ENCODE results near the gene NCBP1.
"Not testable (repeated sequence)": the region's sequence is repeated elsewhere in the genome, so short reads cannot be mapped to it uniquely, and the experiment has no call there.

NCBP1 gene

GRCh38 chr9:97632985-97633858, at the start of gene NCBP1, which contains the start of gene TSTD2:
Gene NCBP1, plus strand, starts transcription at chr9:97633821. Its CDS starts 61 bp downstream, at chr9:97633882.
Gene TSTD2, minus strand, starts transcription at chr9:97633368. Its CDS starts 5,806 bp downstream, at chr9:97627562.
- peak; percentile 91 to 92 for DNase-seq

DNA sequence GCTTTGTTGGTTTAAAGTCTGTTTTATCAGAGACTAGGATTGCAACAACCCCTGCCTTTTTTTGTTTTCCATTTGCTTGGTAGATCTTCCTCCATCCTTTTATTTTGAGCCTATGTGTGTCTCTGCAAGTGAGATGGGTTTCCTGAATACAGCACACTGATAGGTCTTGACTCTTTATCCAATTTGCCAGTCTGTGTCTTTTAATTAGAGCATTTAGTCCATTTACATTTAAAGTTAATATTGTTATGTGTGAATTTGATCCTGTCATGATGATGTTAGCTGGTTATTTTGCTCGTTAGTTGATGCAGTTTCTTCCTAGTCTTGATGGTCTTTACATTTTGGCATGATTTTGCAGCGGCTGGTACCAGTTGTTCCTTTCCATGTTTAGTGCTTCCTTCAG, 48.8 kb upstream of the NCBP1 start:
- DNase-seq = not testable (repeated sequence)

GRCh38 chr9:97586909-97587308, 46.7 kb upstream of the NCBP1 start:
- not testable (repeated sequence) for DNase-seq

GRCh38 chr9:97591535-97591934, 42.1 kb upstream of the NCBP1 start:
- DNase-seq = no peak

DNA sequence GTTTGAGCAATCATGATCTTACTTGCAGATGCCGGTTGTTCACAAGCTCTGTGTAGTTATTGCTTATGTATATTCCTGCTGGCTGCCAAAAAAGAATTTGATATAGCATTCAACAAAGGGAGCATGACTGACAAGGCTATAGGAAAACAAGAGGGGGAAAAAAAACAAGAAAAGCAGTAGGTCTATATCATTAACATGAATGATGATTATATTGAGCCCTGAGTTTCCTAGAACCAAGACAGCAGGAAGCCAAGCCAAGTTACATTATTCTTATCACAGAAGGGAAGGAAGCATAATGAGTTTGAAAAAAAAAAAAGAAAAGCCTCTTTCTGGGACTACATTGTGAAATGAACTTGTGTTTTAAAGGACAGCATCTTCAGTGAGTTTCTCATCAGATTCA, 41.5 kb upstream of the NCBP1 start:
- no peak for DNase-seq

DNA sequence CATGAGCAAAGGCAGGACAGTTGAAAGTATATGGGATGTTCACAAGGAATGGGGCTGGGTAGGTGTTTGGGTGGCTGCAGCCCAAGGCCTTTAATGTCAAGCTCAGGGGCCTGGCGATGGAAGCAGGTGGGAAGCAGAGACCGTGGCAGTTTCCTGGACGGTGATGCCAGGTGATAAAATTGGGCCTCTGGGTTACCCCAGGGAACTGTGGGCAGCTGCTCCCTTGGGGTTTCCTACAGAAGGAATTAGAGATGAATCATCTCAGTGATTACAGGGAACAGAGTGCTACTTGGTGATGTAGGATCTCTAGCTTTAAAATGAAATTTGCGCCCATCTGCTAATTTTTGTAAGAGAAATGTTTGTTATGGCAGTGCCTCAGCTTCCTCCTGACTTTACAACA, 39.7 kb upstream of the NCBP1 start:
- no peak for DNase-seq

- no peak for DNase-seq
These were observed 39.2 kb upstream of the NCBP1 start for GRCh38 chr9:97594381-97594921.

DNA sequence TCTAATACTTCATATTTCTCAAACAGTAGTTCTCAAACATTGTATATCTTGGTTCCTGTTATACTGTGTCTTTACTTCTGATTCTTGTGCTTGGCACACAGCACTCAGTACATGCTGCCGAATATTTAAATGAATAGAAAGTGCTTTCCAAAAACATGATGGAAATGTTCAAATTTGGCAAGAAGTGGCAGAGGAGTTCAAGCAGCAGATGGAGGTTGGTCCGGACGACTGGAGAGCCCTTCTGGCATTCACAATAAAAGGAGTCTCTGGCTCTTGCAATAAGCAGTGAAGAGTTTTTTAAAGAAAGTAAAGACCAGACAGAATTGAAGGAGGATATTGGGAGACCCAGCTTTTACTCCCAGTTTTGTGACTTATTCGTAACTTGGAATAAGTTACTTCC, 36.7 kb upstream of the NCBP1 start:
- DNase-seq = no peak

DNA sequence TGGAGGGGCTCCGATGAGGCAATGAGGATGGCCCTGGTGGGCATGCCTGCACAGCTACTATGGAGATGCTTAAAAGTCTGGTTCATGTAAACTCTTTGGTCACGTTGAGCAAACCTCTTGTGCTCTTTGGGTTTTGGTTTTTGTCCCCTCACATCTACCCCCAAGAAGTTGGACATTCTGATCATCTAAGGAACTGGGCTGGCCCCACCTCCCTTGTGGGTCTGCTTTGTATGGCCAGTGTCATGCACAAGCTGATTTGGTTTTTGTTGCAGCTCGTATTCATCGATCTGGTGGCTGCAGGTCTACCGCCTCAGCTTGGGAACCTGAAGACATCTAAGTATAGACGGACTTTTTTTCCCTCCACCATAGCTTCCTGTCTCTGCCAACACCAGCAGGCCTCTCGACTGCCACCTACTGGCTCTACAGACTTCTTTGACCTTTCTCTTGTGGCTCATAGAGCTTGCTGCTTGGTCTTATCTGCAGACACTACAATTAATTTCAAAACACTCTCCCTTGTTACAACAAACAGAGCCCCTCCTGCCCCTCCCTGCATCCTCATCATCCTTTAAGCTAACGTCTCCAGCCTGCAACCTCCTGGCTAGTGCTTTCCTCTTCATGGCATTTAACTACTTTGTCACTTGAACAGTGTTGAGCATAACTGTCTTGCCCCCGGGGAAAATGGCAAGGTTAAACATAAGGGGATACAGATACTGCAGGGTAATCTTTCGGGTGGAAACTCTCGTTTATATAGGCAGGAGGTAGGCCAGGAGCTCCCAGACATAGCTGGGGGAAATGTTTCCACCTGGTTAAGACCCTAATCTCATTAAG, 34.9 kb upstream of the NCBP1 start:
- peak; percentile 63 to 73 for DNase-seq

GRCh38 chr9:97599314-97599846, 34.2 kb upstream of the NCBP1 start:
- no peak for DNase-seq

DNA sequence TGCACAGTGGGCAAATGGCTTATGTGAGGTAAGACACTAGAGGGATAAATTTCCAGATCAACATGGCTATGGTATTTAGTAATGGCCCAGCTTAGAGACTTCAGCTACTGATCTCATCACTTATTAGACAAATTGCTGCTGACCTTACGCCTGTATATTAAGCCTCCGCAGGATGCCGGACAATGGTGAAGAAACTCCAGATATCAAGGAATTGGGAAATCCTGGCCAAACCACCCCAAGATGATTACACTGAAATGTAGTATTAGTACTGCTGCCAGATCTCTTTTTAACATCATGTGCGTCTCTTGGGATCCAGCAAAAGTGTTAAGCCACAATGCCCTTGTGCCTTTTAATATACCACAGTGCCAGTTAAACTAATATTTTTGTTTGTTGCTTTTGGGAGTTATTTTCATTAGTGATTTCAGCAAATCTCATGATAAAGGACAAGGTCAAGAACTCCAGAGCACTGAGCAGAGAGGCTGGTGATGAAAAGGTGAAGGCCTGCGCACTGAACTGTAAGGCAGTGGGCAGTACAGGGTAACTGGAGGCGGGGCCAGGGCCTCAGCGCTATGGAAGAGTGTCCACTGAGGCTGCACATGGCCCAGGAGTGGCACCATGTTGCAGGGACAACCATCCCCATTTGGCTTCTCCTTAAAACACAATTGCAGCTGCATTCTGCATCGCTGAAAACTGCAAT, 32.9 kb upstream of the NCBP1 start:
- no peak for DNase-seq

GRCh38 chr9:97601228-97601898, 32.3 kb upstream of the NCBP1 start:
- DNase-seq = no peak

DNA sequence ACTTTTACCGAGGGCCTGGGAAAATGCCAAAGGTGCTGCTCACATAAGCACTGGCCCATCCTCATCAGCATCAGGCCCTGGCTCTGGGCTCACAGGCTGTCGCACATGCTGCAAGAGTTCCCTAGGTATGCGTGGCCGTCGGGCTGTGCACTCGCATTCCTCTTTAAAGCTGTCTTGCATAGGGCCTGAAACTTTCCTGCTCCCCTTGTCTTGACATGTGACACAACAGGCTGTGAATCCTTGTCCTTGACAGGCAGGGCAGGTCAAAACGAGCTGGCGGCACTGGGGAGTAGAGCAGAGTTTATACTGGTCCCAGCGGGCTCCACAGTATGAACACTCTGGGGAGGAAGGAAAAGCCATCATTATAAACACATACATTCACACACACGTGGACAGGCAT, 31.2 kb upstream of the NCBP1 start:
- no peak for DNase-seq

DNA sequence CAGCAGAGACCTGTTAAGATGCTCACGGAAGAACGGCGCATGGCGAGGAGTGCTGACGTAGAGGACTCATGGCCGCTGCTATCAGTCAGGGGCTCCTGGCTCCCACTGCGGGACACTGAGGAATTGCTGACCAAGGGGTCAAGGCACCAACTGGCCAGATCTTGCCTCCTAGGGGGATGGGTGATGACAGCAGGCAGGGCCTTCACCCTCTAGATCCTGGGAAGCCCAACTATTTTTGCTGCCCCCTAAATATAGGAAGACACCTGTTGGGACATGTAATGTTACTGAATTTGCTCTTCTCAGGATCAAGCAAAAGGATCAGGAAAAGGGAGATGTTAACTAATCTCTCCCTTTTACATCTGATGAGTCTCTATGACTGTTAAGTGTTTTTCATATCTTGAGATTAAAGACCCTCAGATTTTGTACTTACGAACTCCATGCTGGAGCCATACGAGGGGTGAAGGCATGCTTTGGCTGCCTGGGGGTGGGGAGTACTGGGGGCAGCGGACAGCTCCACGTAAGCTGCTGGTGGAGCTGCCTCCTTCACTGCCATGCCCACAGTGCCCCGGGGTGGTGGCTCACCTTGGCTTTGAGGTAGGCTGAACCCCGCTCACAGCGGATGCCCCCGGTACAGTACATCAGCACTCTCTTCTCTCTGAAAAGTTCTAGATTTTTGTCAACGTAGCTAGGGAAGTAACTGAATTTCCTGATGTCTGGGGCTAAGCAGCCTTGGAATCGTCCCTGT, 28.5 kb upstream of the NCBP1 start:
- no peak for DNase-seq

- DNase-seq = peak; percentile 46 to 54
These were observed 18.1 kb upstream of the NCBP1 start for GRCh38 chr9:97615439-97616072.

DNA sequence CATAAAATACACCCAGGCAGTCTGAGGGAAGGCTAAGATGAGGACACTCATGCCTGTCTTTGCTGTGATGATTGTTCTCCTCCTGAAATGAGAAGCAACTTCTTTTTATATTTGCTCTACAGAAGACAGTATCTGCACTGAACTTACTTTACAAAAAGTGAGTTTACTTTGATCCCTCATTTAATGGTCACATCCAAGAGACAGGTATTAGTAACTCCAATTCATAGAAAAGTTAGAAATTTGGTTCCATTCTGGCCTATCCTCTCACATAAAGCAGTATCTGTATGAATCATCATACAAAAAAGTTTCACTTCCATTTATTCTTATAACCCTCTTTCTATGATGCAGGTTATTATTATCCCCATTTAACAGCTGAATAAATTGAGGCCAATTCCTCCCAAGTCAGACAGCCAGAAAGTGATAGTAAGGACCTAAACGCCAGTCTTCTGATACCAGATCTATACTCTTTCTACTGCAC, 15.6 kb upstream of the NCBP1 start:
- no peak for DNase-seq

DNA sequence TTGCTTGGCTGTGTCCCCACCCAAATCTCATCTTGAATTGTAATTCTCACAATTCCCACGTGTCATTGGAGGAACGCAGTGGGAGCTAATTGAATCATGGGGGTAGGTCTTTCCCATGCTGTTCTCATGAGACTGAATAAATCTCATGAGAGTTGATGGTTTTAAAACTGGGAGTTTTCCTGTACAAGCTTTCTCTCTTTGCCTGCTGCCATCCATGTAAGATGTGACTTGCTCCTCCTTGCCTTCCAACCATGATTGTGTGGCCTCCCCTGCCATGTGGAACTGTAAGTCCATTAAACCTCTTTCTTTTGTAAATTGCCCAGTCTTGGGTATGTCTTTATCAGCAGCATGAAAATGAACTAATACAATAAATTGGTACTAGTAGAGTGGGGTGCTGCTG, 13.6 kb upstream of the NCBP1 start:
- DNase-seq = not testable (repeated sequence)

- not testable (repeated sequence) for DNase-seq
These were observed 11.1 kb upstream of the NCBP1 start for GRCh38 chr9:97622483-97622882.

GRCh38 chr9:97623946-97624345, 9.7 kb upstream of the NCBP1 start:
- no peak for DNase-seq

- no peak for DNase-seq
These were observed 8.0 kb upstream of the NCBP1 start for GRCh38 chr9:97625620-97626019.

DNA sequence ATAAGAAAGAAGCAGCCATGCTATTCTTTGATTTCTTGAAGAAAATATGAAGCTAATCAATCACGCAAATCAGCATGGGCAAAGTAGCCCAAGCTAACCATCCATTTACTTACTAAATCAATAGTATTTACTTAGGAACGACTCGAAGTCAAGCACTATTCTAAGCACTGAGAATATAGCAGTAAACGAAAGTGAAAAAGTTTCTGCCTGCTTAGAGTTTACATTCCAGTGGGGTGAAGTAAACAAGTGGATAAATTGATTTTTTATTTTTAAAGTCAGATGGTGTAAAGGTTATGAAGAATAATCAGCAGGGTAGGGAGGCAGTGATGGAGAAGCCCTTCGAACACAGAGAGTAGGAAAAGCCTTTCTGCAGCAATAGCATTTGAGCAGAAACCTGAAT, 6.0 kb upstream of the NCBP1 start:
- no peak for DNase-seq

Data from stimulated activated CD4-positive, alpha-beta T cell treated with anti-CD3 and anti-CD28 coated beads, Interleukin-2, amount 100 ng/mL, for 48 hours (primary cell).